SKM-1 treated with dmso at 0.1 percent for 144 hours (cell line): Measurements from ENCODE around the gene RNF214.

Experiments
- DNase-seq: peaks from one replicate; lab custom pipeline; 2025; ENCODE audit not compliant: unreplicated experiment; lab: John Stamatoyannopoulos, UW

Gene RNF214

DNA sequence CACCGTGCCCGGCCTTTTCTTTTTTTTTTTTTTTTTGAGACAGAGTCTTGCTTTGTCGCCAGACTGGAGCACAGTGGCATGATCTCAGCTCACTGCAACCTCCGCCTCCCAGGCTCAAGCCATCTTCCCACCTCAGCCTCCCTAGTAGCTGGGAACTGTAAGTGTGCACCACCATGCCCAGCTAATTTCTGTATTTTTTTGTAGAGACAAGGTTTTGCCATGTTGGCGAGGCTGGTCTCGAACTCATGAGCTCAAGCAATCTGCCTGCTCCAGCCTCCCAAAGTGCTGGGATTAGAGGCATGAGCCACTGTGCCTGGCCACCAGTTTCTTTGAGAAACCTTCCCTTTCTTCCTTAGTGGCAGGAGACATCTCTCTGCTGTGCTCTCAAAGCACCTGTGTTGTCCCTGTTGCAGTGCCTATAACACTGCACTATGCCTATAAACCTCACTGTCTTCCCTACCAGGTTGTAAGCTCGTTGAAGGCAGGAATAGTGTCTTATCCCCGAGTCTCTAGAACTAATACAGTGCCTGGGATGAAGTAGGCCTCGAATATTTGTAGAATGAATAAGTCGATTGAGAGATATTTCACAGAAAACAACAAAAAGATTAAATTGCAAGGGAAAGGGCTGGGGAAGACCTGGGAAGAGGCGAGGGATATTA, 19.6 kb upstream of the RNF214 start:
- DNase-seq = no peak

DNA sequence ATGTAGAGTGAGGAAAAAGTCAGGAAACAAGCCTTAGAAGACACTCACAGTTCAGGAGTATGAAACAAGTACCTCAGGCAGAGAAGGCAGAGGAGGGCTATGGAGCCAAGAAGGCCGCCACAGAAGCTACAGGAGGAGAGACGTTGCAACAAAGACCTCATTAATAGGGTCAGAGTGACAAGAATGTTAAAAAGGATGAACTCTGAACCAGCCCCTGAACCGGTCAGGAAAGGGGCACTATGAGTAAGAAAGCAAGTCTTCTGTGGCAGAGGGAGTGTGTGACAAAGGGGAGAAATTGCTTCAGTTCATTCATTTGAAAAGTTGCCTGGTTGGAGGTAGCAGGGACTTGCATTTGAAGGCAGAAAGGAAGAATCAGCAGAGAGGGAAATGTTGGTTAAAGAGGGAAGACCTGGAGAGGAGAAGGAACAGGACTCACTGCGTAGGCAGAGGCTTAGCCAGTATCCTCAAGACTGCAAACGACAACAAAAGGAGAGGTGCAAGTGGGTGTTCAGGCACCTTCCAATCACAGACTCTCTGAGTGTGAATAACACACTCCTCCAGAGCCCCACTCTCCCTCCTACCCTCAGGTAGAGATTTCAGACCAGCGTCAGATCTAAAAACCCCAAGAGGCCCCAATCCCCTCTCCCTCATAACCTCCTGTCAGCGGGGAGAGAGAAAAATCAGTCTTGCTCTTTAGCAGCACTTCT, 17.9 kb upstream of the RNF214 start:
- DNase-seq = no peak

DNA sequence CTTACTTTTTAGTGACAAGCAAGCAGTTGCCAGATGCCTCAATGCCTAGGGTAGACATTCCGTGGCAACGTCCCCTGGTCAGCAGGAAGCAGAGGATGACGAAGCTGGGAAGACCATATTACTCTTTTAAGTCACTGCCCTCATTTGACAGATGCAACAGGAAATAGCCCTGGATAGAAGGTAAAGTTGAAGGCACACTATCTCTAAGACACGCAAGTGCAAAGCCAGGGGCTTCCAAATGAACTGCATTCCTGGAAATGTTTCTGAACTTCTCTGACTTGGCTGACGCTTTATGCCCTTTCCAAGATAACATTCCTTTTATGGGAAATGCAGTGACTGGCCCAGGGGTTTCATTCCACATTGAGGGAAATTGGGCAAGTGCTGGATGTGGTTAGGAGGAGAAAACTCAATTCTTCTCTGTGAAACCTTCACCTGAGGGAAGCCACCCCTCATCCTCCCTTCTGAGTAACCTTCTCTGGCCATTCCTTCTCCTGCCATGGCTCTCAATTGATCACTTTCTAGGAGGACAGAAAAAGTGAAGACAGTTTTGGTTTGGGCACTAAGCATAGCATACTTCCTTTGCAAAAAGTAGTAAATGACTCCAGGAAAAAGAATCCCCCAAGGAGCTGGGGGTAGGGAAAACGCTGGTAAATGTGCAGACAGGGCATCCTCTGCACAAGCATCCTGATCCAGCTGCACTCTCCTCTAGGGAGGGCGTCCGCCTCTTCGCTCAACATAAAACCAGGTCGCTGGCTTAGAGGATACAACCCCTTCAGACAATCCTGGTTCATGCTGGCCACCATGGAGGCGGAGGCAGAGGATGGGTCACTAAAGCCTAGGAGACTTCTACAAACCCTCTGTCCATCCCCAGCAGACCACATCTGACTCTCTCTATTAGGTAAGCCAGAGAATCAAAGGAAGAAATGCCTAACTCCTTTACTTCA, 15.1 kb upstream of the RNF214 start:
- DNase-seq = no peak

DNA sequence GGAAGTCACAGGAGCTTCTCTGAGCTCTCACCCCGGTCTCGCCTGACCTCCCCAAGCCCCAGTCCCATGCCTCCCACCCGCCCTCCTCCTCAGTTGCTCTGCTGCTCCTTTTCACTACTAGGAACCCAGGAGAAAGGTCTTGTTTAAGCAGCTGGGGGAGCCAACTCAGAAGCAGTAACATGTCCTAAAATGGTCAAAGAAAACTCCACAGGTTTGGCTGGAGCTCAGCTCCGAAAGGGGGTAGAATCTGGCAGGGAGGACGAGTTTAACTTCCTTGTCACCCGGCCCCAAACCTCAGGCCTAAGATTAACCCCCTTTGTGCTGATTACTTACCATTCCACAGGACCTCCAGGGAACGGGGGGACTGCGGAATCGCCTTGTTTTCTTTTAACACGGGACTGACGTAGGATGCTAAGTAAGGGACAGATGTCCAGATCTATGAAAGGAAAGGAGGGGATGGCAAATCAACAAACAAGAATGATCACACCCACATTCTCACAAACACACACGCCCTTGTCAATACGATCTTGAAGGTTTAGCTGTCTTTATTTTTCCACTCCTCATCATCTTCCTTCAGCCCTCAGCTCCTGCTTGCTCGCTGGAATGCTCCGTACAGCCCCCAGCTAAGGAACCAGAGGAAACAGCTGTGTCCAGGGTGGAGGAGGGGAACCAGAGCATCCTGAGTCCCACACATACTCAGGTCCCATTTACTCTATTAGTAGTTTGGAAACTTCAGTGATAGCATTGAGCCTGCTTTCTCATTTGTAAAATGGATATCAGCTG, 14.1 kb upstream of the RNF214 start:
- no peak for DNase-seq

DNA sequence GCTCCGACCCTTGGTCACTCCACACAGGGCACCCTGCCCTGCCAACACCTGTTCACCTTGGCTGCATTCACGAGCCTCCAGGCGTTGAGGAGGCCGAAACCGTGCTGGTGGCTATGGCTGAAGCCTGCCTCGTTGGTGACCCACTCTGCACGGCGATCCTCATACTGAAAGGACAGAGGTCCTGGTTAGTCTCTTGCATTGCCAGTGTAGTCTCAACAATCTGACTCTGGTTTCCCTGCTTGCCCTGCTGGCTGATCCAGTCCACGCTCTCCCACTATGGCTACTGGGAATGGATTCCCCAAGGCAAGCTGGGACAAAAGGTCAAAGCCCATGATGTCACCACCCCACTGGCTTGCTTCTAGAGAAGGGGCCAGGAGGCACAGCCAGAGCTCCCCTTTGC, 13.5 kb upstream of the RNF214 start:
- DNase-seq = no peak

DNA sequence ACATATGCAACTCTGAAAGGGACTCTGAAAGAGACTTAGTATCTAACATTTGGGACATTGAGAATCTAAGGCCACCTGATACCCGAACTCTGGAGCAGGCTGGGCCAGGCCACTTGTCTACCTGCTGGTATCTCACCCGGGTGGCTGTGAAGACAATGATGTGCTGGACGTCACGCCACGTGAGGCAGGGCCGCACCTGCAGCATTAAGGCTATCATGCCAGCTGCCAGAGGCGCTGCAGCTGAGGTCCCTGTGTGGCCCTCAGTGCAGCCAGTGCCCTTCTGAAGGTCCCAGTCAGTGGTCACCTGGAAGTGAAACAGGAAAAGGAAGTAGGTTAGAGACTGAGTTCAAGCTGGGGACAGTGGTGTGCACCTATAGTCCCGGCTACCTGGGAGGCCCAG, 13.0 kb upstream of the RNF214 start:
- DNase-seq = no peak

DNA sequence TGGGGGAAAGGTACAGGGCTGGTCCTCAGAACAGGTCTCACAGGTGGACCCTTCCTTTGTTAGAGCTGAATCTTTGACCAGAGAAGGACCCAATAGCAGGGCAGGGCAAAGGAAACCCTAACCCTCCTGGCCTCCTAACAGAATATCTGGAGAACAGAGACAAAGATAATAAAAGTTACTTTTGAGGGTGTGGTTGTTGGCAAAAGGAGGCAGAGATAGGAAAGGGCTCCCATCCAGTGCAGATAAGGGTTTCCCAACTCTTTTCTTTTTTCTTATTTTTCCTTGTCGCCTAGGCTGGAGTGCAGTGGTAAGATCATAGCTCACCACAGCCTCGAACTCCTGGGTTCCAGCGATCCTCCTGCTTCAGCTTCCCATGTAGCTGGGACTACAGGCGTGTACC, 12.5 kb upstream of the RNF214 start:
- no peak for DNase-seq

DNA sequence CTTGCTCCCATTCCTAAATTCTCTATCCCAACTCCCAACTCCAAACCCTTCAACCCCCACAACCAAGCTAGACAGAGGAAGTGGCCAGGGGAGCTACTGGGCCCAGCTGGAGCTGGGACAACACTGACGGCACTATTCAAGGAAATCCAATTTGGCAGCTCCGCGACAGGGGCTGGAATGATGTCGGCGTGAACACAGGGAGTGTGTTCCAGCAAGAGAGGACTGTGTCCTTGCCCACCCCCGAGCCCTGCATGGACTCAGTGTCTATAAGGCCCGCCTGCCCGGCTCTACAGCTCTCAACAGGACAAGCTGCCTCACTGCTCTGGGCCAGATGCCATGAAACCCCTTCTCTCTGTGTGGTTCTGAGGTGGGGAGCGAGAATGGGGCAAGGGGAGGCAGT, 11.9 kb upstream of the RNF214 start:
- DNase-seq = no peak

DNA sequence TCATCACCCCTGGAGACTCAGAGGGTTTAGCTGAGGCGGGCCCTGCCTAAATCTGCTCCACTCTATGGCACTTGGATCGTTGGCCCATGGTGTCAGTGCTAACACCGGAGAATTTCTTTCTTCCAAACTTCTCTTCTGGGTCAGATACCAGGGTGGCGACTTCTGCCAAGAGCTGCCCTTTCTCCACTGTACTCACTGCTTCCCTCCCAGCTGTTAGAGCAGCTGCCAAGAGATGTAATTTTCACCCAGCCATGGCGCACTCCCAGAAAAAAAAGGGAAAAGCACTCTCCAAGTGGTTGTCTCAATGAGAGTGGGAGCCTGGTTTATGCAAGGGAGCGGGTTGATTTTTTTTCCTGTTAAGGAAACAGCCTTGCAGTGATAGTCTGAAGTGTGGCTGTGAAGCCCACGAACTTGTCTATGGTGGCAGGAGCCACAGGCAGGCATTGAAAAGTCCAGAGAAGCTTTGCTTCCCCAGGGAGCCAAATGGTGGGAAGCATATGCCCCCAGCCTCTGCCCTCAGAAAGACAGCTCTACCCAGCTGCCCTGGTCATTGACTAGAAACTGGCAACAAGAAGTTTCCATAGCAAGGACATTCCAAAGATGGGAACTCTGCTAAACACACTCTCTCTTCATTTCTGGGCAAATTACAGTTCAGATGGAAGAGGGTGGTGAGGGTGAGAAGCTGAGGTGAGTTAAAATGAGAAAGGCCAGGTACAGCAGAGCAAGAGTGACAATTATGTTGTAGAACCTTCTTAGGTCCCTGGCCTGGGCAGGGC, 11.3 kb upstream of the RNF214 start:
- no peak for DNase-seq

DNA sequence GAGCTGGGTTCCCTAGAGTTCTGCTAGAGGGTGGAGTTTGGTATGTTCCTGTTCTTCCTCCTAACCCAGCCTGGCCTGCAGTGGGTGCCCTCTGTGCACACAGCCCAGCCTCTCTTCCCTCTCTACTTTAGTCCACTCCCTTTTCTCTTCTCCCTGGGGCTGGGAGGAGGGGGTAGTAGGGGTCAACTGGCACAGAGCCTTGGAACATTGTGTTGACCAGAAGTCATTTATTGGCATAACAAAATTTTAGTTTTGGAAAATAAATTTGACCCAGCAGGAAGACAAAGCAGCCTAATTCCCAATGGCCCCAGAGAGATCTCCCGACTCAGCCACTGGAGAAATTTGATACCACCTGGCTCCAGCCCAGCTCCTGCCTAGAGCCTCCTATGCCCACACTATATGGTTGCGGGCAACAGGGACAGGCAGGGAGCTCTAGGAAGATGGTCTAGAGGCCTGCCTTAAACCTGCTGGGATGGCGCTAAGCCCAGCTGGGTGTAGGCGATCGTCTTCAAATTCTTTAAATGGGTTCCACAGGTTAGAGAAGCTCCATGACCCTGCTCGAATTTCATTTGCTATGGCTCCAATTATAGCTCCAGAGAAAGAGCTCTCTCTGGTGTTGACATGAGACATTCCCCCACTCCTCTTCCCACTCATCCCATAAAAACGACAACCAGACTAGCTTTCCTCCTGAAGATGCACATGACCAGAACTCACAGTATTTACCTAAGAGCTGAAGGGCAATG, 10.5 kb upstream of the RNF214 start:
- DNase-seq = no peak

DNA sequence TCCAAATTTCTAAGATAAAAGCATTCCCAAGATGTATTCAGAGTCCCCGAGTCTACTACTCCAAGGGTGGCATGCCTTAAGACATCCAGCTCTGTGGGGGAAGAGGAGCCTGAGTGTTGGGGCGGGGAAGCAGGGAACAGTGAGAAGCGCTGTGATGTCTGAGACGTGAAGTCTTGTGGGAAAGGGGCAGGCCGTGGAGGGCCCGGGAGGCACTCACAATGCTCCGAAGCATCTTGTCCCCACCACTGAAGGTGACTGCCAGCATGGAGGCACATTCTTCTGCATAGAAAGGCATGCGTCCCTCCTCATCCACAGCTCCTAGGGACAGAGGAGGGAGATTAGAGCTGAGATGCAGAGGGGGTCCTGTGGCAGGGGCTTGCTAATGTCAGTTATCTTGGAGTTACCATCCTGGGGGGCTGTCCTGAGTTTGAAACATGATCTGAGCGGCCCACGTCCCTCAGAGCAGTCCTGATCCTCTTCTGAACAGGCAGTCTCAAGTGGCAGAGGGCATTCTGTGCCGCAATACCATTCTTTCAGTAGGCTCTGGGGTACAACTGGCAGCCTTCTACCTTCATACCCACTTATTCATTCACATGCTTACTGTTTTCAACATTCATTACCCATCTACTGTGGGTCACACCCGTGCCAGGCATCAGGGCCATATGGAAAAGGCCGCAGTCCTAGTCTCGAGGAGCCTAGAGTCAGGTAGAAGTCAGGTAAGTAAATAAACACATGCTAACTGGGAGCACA, 9.3 kb upstream of the RNF214 start:
- no peak for DNase-seq

DNA sequence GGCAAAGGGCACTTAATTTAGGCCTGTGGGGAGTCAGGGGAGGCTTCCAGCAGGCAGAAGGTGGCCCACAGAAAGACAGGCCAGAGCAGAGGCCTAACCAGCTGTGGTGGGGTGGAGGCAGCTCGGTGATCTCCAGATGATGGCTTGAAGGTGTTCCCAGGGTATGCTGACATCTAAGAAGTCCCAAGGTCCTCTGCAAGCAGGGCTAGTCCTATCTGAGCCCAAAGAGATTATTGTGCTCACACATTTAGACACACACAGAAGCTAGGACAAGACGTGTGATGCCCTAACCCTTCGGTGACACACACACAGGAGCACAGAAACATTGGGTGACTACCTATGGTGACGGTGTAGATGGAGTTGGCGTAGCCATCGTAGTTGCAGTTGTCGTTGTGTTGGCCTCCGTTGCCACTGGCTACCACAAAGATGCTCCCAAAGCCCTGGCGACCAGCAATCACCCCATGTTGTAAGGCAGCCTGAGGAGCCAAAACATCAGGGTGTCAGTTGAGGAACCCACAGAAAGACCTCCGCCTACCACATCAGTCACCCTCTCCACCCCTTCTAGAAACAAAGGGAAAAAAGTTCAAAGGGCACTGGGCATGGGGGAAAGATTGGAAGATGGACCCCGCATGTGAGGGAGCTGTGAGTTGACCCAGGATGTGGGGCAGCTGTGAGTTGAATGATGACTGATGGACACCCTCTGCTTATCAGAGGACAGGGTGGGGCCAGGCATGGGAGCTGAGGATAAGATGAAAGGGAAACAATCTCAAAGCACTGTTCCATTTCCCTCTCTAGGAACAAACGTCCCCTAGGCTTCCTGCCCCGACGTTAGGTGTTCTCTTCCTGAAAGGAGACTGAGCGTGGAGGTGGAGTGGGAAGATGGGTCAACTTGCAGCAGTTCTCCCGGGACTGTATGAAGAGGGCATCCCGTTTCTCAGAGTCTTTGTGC, 8.5 kb upstream of the RNF214 start:
- no peak for DNase-seq

DNA sequence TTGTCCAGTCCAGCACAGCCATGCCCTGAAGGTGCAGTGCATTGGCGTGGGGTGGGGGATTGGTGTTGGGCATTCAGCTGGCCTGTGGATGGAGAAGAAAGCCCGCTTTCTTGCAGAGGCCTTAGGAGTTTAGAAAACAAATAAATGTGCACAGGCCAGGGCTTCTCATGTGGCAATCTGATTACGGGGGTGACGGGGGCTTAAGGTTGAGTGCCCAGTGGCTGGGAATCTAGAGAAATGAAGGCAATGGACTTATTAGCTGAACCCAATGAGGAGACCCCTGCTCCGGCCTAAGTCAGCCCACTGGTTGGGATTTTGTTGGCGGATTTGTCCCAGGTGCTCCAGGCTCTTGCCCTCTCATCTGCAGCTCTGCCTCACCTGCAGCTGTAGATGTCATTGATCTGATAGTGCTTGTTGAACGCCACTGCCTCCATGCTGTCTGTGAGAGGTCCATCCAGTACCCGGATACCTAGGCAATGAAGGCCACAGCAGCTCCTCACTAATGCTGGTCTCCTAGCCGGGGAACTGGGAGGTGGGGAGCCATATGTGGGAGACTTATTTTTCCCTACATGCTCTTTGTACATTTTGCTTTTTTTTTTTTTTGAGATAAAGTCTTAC, 6.8 kb upstream of the RNF214 start:
- no peak for DNase-seq

DNA sequence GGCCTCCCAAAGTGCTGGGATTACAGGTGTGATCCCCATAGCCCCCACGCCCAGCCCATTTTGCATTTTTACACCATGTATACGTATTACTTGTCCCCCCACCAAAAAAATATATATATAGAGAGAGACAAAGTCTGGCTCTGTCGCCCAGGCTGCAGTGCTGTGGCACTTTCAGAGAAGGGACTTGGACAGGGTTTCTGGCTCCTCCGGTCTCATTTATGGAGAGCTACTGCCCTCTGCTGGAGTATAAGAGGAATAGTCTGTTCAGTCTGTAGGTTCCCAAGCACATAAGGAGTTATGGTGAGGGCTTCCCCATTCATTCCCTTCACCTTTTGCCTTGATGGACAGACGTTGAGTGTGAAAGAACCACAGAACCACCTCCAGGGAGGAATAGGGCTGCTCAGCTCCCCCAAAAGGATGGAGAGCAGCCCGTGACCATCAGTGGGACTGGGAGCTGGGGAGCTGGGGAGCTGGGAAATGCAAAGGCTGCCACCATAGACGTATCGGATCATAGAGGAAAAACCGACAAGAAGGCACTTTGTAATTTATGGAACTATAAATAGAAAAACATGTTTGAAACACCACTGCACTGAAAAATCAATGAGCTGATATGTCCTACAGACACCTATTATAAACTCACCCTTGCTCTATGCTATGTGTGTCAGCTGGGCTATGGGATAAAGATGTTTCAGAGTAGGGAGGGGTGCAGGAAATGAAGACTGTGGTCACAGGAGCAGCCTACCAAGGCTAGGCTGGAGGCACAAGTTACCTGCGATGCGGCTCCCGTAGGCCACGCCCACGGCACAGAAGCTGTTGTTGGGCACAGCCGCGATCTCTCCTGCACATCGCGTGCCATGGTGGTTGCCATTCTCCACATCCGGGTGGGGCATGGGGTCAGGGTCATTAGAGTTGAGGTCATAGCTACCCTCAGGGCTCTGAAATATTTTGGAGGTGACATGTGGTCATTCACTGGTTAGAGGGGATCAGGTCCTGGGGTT, 5.8 kb upstream of the RNF214 start:
- DNase-seq = peak; percentile 87

DNA sequence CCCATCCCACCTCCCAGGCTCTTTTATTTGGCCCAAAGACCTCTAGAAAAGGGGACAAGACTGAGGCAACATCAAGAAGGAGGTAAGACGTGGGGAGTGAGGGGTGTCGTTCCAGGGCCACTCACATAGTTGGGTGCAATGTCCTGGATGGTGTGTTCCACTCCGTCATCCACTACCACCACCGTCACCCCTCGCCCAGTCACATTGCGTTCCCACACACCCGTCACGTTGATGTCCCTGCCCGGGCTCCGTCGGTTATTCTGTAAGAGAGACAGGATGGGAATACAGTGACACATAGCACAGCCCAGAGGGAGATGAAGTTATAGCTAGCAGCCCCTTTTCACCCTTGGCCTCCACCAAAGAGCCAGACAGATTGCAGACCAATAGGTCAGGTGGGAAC, 4.4 kb upstream of the RNF214 start:
- DNase-seq = no peak

DNA sequence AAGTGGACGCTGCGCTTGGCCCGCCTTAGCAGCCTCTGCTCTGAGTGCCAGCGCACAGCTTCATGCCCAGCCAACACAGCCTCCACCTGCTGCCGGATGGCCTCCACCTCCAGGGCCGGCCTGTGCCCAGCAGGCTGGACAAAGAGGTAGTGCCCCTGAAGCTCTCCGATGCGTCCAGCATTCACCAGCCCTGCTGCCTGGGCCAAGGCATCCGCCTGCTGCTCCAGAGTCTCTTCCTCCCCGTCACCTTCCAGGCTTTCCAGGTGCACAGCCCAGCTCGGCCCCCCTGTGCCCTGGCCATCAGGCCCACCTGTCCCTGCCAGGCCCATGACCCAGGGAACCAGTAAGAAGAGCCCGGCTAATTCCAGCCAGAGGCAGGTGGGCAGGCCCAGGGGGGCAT, 3.1 kb upstream of the RNF214 start:
- DNase-seq = no peak
